ENCODE results near the gene ANXA11. TPM values are rescaled to one million over a fixed set of nuclear protein-coding genes. Genes with fewer than 3 reads are reported as not detected.

Gene ANXA11
- total RNA-seq, 1 experiment from 2014 or later: 181 TPM

GRCh38 chr10:80104066-80104926 lies 101.0 kb downstream of the ANXA11 start:
- ChIA-PET POLR2A (no interaction called here), RAD21 (ENCODE audit: low non-redundant PET in 1 of 2, low total read pairs in 2 of 2, uncharacterized antibody in 2 of 2, unreplicated experiment in 2 of 2) (interaction anchor here in 1 of 2 experiments (0.6 kb wide), 1 partner anchor 14 kb away, joined by 3 read pairs; no protein-coding TSS in a partner anchor), CTCF (no interaction called here)
- H4K20me1 ChIP-seq (ENCODE audit: insufficient read depth): no peaks in the 10 kb centered on the region
- no peak overlapping the region for H3K27ac ChIP-seq (ENCODE audit: low read depth, low read length)
- ATAC-seq: no peak
- no peaks in the 10 kb centered on the region for H3K79me2 ChIP-seq (ENCODE audit: insufficient read depth, low read length)
- DNase-seq (ENCODE audit: low read depth, low spot score): no peak
- no peaks in the 10 kb centered on the region for H3K4me1 ChIP-seq (ENCODE audit: control insufficient read depth in 1 of 2, insufficient read depth in 2 of 2, low read length in 2 of 2)
- H3K4me3 ChIP-seq (replicated peaks in 1 of 2; ENCODE audit: low read depth in 1 of 2, low read length in 2 of 2): no peak overlapping the region
- no peaks in the 10 kb centered on the region for H3K27me3 ChIP-seq (ENCODE audit: insufficient read depth, low read length)
- H3K9me2 ChIP-seq (ENCODE audit: insufficient read depth): no peaks in the 10 kb centered on the region
- TF ChIP-seq FOSL1 (IDR thresholded peaks at IDR 0.05; ENCODE audit: low read depth): no peak
- TF ChIP-seq REST (IDR thresholded peaks at IDR 0.05; ENCODE audit: low read depth): no peak
- TF ChIP-seq CTCF (IDR thresholded peaks at IDR 0.05 in 2 of 3, conservative IDR thresholded peaks at IDR 0.05 in 1 of 3; ENCODE audit: borderline replicate concordance in 1 of 3, insufficient read depth in 1 of 3, low read depth in 2 of 3, low read length in 2 of 3): no peak
- no peak for TF ChIP-seq YY1 (IDR thresholded peaks at IDR 0.05; ENCODE audit: extremely low read depth, insufficient replicate concordance, low read depth, low read length)
- no peak for TF ChIP-seq ZNF274 (IDR thresholded peaks at IDR 0.05; ENCODE audit: low read depth, low read length)
- intact Hi-C loops (cut with micrococcal nuclease): no loop called here
- BruUV-seq (replicated peaks): no TSS peak
- no peak overlapping the region for H3K4me2 ChIP-seq (ENCODE audit: low read length)
- no peak overlapping the region for H3K9ac ChIP-seq (ENCODE audit: low read length)
- H3K36me3 ChIP-seq (ENCODE audit: control insufficient read depth in 1 of 2, insufficient read depth in 2 of 2, low read length in 2 of 2): no peaks in the 10 kb centered on the region
- peaks cover 8 to 15% of the 10 kb centered on the region in 2 experiments; a peak in 2 of 4 replicates for H3K9me3 ChIP-seq (ENCODE audit: control insufficient read depth in 1 of 2, insufficient read depth in 1 of 2, low read depth in 1 of 2, low read length in 2 of 2)
- H2AFZ ChIP-seq (ENCODE audit: low read depth, low read length, poor library complexity, severe bottlenecking): no peak overlapping the region

Other genes with a start within 250 kb of the ANXA11 start
- 12.1 TPM for gene TMEM254, start 126.9 kb downstream of the ANXA11 start, total RNA-seq (2021; ENCODE audit: unreplicated experiment)
- gene PLAC9, start 72.8 kb downstream of the ANXA11 start, total RNA-seq (2021; ENCODE audit: unreplicated experiment): not detected
- gene MAT1A, start 84.1 kb upstream of the ANXA11 start, total RNA-seq (2021; ENCODE audit: unreplicated experiment): 1.6 TPM
- gene DYDC1, start 151.2 kb upstream of the ANXA11 start, total RNA-seq (2021; ENCODE audit: unreplicated experiment): not detected
- not detected for gene DYDC2, start 151.2 kb upstream of the ANXA11 start, total RNA-seq (2021; ENCODE audit: unreplicated experiment)
- gene PRXL2A, start 203.0 kb upstream of the ANXA11 start, total RNA-seq (2021; ENCODE audit: unreplicated experiment): 4.9 TPM
- gene TSPAN14, start 248.8 kb upstream of the ANXA11 start, total RNA-seq (2021; ENCODE audit: unreplicated experiment): 86.8 TPM

Measured in HCT116 (cell line).